Measurements from ENCODE around the gene TAS2R60.
A peak's percentile ranks its signal among the peaks of the same experiment; 100 is the strongest.
"Not testable (repeated sequence)": the region's sequence is repeated elsewhere in the genome, so short reads cannot be mapped to it uniquely, and the experiment has no call there.

Gene TAS2R60

DNA sequence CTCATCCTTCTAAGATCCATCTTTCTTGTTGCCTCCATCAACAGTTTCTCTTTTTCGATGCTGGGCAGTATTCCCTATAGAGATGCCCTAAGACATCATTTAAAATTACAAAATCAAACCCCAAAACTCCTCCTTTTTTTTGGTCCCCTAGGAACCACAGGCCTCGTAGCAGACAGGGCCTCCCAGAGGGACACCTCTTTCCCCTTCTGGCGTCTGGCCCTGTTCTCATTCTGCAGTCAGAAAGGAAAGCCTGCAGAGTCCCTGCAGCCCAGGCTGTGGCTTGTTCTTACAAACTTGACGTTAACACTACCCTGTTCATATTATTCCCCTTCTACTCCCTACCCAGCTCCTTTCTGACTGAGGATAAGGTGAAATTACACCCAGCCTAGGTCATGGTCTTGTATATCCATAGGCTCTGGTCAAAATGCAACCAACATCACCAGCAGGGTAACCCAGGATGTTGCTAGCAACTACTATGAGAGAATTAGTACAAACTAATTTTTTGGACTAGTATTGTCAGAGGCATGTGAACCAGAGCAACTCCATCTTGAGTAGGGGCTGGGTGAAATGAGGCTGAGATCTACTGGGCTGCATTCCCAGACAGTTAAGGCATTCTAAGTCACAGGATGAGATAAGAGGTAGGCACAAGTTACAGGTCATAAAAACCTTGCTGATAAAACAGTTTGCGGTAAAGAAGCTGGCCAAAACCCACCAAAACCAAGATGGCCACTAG is 31.1 kb upstream of the TAS2R60 start:
- no peak for DNase-seq

DNA sequence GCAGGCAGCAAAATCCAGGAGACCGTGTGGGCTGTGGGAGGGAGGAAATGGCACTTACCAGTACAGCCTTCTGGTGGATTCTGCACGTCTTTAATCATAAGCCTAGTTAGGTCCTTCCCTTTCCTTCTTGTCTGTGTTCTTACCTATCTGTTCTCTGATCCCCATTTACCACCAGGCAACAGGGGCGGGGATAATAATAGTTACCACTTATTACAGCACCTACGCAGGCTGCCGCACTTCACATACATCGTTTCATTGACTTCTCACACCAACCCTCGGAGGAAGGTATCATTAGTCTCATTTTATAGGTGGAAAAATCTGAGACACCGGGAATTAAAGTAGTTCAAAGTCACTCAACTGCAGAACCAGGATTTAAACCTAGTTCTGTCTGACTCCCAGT is 30.1 kb upstream of the TAS2R60 start:
- DNase-seq, result no peak

DNA sequence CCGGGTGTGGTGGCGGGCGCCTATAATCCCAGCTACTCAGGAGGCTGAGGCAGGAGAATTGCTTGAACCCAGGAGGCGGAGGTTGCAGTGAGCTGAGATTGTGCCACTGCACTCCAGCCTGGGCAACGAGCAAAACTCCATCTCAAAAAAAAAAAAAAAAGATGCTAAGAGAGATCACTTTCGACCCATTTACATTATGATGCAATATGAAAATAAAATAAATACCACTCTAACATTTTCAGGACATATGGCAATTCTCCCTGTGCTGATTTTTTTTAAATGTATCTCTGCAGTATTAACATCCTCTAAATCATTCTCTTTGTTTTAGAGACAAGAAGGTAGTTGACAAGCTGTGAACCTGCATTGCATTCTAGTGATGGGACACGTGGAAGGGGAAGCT is 28.0 kb upstream of the TAS2R60 start:
- not testable (repeated sequence) for DNase-seq

DNA sequence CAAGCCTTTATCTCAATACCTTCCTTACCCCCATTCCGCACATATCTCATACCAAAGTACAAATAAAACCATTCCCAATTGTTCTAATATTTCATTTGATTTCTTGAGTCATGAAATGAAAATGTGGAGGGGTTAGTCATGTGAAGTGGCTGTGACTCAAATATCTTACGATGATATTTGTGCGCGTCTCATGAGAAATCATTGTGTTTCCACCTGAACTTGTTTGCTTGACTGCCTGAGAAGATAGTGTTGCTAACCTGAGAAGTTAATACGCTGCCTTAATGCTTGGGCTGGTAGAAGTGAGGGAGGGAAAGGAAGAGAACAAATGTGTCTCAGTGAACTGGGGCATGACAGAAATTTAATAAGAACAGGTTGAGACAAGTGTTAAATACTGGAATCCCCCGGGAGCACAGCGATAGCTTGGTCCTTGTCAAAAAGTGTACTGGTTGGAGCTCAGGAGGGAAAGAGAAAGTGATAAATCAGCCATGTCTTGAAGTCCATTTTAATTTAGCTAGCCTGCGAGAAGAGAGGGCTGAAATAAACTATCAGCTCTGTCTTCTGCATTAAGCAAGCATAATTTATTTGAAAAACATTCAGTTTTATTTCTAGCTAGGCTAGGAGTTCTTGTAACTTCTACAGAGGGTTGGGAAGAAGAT is 27.4 kb upstream of the TAS2R60 start:
- no peak for DNase-seq

DNA sequence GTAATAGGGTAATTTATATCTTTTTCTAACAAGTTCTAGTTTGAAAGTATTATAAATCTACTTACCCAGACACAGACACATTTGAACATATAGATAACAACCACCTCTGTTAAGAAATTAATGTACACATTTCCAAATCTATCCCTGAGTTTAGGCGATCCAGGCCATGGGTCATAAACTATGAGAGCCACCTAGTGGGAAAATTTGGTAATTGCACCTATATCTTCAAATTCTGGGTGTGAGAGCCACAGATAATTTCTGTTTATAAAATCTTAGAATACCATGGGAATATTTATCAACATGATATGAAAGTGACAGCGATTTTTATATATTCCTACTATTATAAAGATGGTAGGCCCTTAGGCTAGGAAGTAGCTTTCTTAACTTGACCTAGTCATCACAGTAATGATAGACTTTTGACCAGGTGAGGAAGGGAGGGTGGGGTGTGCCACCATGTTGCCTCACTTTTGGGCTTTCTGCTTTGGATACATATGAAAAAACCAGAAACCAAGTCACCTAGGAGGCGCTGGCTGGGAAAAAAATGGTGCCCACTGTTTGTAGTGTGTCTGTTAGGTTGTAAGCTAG is 26.6 kb upstream of the TAS2R60 start:
- DNase-seq, result peak; percentile 15

DNA sequence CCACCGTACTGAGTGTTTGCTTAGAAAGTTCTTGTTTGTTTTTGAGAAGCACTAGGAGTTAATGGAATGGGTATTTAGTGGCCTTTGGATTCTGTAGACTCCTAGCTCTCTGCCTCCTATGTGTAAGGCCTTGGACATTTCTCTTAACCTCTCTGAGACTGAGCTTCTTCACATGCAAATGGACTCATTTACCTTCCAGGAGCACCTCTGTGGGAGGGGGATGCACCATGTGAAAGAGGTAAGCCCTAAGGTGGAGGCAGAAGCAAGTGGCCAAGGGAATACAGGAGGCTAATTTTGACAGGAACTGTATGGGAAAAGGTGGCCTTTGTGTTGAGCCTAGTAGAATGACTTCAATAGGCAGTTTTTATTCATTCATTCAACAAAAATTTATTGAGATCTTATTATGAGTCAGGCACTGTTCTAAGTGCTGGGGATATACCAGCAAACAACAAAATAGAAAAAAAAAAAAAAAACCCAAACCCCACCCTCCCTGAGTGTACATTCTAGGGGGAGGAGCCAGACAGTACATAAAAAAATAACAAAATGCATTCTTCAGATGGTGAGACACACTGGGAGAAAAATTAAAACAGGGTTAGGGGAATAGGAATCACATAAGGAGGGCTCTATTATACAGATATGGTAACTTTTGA is 25.4 kb upstream of the TAS2R60 start:
- DNase-seq, result no peak

DNA sequence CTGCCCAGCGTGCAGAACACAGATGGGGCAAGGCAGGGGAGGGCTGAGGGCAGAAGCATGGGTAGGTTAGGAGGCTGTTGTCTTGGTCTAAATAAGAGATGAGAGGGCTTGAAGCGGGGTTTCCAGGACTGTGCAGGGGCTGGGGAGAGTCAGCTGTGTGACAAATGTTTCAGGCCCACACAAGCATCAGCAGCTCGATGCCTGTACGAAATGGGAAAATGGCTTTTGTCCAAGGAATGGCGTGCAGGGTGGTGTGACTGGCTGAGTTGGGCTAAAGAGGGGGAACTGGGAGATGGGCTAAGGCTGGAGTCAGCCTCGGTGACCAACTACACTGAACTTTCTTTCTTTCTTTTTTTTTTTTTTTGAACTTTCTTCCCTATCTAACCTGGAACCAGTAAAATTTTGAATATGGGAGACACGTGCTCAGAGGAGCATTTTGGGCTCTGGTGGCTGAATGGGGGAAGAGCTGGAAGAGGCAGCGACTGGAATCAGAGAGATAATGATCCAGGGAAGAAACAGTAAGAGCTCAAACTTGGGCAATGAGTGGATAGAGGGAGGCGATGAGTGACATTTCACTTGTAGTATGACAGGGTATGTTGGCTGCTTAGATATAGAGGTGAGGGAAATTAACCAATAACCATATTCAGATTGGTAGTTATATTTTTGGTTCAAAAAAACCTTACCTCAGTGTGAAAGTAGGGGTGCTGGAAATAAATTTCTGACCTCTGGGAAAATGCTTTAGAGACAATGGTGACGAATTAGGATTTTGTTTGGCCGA is 24.4 kb upstream of the TAS2R60 start:
- no peak for DNase-seq

DNA sequence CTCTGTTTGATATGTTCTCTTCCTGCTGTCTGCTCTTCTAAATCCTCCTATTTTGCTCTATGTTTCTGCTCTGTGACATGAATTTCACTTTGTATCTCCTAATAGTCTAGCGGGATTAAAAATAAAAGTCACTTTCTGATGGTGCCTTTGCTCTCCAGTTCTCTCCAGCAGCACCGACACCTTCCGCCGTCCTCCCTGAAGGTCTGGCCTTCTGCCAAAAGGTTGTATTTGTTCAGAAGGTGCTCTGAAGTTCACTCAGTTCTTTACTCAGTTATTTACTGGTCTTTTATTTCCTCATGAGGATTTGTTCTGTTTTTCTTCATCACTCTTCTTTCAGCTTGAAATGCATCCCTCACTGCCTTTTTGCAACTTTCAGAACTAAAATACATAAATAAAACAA is 23.4 kb upstream of the TAS2R60 start:
- no peak for DNase-seq

DNA sequence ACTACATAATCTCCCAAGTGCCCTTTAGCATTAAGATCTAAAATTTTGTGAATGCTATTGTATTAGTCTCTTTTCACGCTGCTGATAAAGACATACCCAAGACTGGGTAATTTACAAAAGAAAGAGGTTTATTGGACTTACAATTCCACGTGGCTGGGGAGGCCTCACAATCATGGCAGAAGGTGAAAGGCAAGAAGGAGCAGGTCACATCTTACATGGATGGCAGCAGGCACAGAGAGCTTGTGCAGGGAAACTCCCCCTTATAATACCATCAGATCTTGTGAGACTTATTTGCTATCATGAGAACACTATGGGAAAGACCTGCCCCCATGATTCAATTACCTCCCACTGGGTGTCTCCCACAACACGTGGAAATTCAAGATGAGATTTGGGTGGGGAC is 22.6 kb upstream of the TAS2R60 start:
- DNase-seq, result not testable (repeated sequence)

DNA sequence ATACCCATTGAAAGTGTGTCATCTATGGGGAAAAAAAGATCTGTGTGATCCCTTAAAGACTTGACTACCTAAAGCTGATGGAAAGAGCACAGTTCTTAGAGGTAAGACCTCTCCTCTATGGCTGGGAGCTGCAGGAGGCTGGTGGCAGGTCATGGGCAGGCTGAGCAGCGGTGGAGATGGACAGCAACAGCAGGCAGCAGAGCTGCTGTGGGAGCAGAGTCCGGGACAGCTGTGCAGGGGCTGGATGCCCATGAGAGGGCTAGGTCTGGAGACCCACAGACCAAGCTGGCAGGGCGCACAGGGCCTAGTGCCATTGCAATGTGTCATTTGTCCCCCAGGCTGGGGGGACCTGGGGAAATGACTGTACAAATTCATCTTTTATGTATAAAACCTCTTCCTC is 21.2 kb upstream of the TAS2R60 start:
- no peak for DNase-seq

DNA sequence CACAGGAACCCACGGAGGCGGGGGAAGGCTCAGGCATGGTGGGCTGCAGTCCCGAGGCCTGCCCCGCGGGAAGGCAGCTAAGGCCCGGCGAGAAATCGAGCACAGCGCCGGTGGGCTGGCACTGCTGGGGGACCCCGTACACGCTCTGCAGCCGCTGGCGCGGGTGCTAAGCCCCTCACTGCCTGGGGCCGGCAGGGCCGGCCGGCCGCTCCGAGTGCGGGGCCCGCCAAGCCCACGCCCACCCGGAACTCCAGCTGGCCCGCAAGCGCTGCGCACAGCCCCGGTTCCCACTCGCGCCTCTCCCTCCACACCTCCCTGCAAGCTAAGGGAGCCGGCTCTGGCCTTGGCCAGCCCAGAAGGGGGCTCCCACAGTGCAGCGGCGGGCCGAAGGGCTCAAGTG is 18.8 kb upstream of the TAS2R60 start:
- not testable (repeated sequence) for DNase-seq

DNA sequence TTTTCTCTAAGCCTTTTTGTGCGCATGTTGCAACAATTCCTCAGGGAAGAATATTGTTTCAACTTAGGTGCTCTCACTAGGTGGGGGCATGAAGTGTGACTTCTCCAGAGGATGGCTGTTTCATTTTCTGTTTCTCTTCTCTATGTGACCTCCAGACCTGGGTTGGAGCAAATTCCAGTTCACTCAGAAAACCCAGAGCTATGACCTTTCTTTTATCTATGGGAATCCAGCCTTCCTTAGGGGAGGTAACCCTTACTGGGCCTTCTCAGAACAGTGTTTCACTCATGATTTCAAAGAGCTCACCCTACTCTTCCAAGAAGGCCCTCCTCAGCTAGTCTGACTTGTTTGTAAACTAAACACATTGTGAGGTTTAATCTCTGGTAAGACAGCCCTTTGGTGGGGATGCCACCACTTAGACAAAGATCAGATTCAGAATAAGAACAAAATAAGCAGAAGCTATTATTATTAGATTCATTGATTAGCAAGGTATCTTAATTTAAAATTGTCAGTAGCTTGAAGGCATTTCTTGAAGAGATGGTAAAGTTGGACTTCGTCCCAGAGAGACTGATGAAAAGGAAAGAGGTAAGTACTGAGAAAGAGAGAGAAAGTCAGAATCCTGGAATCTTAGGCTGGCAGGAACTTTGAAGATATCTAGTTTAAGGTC is 16.6 kb upstream of the TAS2R60 start:
- DNase-seq, result no peak

DNA sequence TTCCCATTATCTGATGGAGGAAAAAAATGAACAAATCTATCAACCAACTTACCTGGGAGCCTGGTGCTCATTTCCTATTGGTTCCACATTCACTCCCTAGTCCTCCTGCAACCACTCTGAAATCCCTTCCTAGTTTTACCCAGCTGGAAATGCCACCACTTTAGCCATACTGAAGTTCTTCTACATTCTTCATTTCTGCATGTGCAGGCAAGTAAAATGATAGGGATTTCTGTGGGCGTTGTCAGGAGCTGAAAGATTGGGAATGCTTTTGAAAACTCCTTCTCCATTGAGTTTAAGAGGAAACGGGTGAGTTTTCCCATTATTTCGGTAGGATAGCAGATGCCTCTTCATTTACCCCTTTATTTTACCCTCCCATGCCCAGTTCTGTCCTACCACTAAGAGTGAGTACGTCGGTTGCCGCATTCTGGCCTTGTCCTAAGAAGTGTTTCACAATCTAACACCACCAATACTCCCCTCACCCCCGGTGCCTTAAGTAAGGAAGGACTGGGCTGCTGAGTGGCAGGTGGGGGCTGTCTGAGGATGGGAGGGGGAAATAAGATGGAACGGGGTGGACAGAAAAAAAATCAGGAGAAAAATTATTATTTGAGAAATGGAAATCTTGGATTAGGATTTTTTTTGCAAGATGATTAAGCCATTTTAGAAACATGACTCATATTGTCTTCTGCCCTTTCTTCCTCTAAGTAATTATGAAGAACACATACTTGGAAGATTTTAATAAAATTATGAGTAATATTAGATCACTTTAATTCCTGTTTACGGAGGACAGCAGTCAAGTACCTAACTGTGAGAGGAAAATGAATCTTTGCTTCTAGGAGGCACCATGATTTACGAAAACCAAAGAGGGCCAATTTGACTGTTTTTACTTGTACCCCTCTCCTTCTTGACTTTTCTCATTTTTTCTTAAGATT is 13.2 kb upstream of the TAS2R60 start:
- no peak for DNase-seq

DNA sequence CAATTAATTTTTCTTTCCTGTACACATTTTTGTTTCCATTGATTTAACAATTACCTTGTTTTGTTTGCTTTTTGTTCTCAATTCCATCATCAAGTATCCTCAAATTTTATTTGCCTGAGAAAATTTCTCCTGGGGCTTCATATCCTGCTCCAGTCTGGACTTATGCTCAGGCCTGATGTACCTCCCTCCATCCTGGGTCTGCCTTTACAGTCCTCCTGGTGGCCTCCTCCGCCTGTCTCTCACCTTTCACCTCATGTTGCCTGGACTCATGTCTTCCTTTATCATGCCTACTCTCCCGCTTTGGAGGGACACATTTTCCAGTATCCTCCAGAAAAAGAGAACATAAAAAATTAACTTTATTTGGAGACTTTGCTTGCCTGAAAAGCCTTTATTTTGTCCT is 12.1 kb upstream of the TAS2R60 start:
- no peak for DNase-seq

DNA sequence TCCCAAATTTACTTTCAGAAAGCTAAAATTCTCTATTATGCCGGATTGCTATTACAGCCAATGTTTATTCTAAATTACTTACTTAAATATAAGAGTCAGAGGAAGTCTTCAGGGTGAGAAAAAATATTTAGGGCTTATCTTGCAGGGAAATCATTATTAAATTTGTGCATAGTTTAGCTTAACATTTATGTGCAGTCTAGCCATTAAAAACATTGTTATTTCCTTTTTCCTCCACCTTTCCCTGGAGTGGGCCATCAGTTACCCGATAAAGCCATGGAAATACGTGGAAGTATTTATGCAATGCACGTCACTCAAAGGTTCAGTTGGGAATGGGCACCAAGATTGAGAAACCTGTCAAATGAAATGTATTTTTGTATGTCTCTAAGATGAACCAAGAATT is 9.5 kb upstream of the TAS2R60 start:
- no peak for DNase-seq

DNA sequence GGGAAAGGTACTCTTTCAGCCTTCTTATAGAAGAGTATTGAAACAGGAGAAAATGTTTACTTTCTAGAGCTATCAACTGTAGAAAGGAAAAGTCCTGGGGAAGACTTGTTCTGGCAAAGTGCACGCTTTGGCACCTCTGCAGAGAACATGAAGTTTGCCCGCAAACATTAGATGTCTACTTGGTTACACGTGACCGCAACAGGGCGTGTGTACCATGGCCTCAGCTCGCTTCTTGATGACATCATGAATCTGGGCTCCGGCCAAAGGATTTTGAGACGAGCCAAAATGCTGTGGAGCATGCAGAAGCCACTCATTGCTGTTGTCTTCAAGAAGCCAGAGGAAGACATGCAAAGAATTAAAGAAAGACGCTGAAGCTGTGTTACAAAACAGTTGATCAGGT is 8.6 kb upstream of the TAS2R60 start:
- DNase-seq, result no peak

DNA sequence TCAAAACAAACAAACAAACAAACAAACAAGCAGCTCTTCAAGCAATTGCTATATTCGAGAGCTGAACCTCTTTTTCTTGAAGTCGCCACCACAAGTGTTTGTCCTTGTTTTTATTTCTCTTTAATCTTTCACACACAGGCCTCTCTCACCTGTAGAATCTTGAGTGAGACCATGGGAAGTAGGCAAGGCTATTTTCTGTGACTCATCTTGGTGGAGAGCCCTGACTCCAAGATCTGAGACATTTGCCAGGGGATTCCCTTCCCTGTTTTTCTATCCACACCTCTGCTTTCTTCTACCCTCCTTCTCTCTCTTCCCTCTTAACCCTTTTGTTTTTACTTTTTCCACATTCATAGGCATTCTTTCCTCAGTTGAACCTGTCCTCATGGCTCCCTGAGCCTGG is 8.0 kb upstream of the TAS2R60 start:
- no peak for DNase-seq

DNA sequence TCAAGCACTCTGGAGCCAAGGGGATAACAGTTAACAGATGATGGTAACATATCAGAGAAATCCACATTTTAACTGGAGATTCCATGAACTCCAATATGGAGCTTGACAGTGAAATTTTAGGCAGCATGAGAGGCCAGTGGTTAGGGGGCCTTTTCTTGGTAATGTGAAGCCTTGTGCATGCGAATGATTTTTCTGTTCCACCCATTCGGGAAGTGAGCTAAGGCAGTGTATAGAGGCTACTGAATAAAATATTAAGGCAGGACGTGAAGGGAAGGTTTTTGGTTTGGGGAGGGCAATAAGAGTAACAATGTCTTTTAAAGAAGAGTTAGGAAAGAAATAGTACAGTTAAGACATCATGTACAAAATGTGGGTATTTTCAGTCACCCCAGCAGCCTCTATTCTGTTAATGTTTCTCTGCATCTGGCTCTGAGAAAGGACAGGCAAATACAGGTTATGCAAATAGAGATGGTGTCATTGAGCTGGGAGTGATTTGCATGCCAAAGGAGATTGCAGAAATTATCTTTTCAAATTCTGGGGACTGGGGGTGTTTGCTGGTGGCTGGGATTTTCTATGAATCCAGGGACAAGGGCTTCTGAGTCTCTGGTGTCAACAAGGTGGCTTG is 6.8 kb upstream of the TAS2R60 start:
- peak; percentile 91 for DNase-seq

DNA sequence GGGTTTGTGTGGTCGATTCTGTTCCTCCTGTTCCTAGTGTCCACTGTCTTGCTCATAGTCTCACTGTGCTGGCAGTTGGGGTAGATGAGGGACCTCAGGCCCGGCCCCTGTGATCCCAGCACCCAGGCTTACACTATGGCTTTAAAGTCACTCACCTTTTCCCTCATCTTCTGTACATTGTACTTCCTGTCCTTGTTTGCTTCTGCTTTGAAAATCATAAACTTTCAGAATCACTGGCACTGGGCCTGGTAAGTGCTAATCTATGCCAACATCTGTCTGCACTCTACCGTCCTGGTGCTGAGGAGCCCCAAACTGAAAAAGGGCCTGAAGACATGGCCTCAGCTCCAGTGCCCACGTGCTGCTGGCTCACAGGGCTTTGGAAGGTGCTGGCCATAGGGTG is 5.7 kb upstream of the TAS2R60 start:
- no peak for DNase-seq

DNA sequence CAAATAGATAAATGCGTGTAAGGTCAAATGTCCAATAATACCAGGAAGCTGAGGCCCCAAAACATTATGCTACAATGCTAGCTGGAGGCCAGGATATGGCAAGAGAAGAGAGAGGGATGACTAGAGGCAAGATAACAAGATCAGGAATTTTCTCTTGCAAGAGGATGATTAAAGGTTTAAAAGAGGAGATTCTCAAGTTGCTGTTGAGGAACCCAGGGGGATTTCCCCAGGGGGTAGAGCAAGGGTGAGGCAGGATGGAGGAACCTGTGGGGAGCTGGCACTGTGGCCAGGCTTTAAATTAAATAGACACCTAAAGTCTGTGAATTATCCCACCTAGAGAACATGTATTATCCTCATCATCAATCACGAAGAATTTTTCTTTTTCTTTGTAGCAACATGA is 3.4 kb upstream of the TAS2R60 start:
- DNase-seq, result no peak

Data from NCI-H526 treated with DMSO at 0.1 percent for 48 hours (cell line).